Measurements from ENCODE around the gene ENTPD2. TPM values are rescaled to one million over a fixed set of nuclear protein-coding genes. Genes with fewer than 3 reads are reported as not detected.

Gene ENTPD2
- total RNA-seq, 4 donors from 2014 or later, result 5.0 to 53.8 (median 28.9) TPM

DNA sequence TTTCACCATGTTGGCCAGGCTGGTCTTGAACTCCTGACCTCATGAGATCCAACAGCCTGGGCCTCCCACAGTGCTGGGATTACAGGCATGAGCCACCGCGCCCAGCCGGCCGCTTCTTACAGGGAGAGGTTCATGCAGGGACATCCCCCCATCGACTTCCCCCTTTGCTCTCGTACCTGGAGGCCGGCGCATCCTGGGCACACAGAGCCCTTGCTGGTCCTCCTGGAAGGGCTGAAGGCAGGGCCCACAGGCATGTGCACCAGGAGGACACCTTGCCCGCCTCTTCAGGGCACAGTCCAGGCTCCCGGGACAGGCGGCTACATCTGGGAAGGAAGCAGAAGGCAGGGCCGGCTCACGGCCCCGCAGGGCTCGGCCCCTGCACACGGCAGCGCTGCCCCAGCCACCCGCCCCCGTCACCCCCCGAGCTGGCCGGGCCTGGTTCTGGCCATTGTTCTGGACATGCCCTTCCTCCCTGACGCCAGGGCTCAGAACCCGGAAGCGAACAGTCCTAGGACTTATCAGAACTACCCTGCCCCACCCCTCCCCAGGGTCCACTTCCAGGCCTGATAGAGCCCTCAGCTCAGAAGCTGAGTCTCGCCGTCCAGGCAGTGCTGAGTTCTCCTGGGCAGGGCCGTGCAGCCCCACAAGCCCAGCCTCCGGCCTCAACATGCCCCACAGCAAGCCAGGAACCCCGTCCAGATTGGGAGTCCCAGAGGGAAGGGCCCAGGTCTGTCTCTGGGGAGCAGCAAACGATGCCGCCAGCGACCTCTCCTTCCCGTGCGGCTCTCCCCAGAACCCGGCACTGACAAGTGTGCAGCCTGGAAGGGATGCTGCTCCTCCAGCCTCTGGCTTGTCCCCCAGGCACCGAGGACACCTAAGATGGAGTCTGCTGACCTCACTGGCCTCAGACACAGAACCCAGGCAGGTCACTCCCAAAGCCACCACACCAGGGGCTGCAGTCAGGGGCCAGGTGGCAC lies 10.8 kb downstream of the ENTPD2 start:
- Histone ChIP-seq H3K27me3 (peaks cover 0 to 10% of the 10 kb centered on the region in 2 donors), H3K36me3 (peaks cover 0 to 13% (median 0%) of the 10 kb centered on the region in 3 donors), H3K27ac (peak overlapping the region in 3 of 4 donors; percentile 22 to 62 (median 50)), H3K4me1 (peaks cover 5 to 34% (median 10%) of the 10 kb centered on the region in 4 donors), H3K4me3 (peak overlapping the region in 1 of 4 donors; percentile 2), H3K9me3 (no peaks in the 10 kb centered on the region)
- TF ChIP-seq POLR2A (IDR thresholded peaks at IDR 0.05), result no peak
- no peak for TF ChIP-seq CTCF (IDR thresholded peaks at IDR 0.05)
- DNase-seq, result no peak

- Histone ChIP-seq H3K27me3 (peaks cover 0 to 4% of the 10 kb centered on the region in 2 donors), H3K36me3 (peaks cover 0 to 13% (median 0%) of the 10 kb centered on the region in 3 donors), H3K27ac (no peak overlapping the region), H3K9me3 (no peaks in the 10 kb centered on the region), H3K4me1 (peaks cover 2 to 28% (median 7%) of the 10 kb centered on the region in 4 donors), H3K4me3 (no peak overlapping the region)
- DNase-seq, result no peak
- TF ChIP-seq POLR2A (IDR thresholded peaks at IDR 0.05) (no peak), CTCF (IDR thresholded peaks at IDR 0.05) (no peak)
These were observed 12.7 kb downstream of the ENTPD2 start for GRCh38 chr9:137041124-137041523.

DNA sequence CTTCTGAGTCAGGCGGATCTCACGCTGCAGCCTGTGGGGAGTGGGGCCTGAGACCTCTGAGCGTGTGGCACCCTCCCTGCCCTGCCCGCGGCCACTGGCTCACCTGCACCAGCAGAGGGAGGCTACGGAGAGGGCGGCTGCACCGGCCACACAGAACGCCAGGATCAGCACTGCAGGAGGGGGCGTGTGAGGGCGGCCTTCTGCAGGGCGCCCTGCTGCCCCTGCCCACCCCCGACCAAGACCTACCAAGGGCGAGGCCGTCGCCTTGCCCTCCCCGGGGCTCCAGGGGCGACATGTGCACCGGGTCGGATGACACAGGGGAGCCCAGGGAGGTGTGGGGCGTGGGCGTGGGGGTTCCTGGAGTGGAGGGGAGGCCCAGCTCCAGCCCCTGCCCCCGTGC lies 13.3 kb downstream of the ENTPD2 start:
- H3K27me3 ChIP-seq, result peaks cover 0 to 4% of the 10 kb centered on the region in 2 donors
- H3K36me3 ChIP-seq, result peaks cover 0 to 13% (median 0%) of the 10 kb centered on the region in 3 donors
- no peak for DNase-seq
- H3K4me3 ChIP-seq, result no peak overlapping the region
- H3K9me3 ChIP-seq, result no peaks in the 10 kb centered on the region
- H3K27ac ChIP-seq, result no peak overlapping the region
- H3K4me1 ChIP-seq, result peaks cover 0 to 26% (median 2%) of the 10 kb centered on the region in 4 donors
- no peak for TF ChIP-seq CTCF (IDR thresholded peaks at IDR 0.05)
- no peak for TF ChIP-seq POLR2A (IDR thresholded peaks at IDR 0.05)

DNA sequence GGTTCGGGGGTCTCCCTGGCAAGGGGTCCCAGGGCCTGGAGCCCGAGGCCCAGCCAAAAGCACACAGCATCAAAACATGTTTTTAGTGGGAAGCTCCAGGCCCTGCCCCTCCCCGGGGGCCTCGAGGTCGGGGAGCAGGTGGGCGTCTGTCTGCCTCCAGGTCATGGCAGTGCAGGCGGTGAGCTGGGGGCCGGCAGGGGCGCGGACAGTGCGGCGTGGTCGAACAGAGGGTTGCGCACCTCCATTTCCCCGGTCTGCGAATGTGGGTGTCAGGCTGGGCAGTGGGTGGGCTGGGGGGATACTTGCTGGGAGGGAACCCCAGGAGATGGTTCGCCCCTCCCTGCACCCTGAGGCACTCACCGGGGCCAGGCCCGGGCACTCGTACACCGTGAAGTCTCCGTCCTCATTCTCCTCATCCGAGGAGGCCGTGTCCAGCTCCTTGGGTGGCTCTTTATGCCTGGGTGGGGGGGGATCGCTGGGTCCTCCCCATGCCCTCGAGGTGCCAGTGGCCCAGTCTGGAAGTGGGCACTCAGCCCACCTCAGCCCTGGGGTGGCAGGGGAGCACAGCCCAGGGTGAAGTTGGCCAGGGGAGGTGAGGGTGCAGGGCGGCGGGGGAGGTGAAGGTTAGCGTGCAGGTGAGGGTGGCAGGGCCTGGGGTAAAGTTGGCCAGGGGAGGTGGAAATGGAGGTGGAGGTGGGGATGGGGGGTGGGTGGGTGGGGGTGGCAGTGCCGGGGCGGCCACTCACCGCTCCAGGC lies 14.1 kb downstream of the ENTPD2 start:
- H3K27me3 ChIP-seq, result peaks cover 0 to 3% of the 10 kb centered on the region in 2 donors
- H3K36me3 ChIP-seq, result peaks cover 0 to 13% (median 0%) of the 10 kb centered on the region in 3 donors
- no peak for TF ChIP-seq CTCF (IDR thresholded peaks at IDR 0.05)
- TF ChIP-seq POLR2A (IDR thresholded peaks at IDR 0.05), result no peak
- peaks cover 0 to 27% (median 5%) of the 10 kb centered on the region in 4 donors for H3K4me1 ChIP-seq
- H3K27ac ChIP-seq, result no peak overlapping the region
- H3K9me3 ChIP-seq, result no peaks in the 10 kb centered on the region
- no peak for DNase-seq
- H3K4me3 ChIP-seq, result no peak overlapping the region

DNA sequence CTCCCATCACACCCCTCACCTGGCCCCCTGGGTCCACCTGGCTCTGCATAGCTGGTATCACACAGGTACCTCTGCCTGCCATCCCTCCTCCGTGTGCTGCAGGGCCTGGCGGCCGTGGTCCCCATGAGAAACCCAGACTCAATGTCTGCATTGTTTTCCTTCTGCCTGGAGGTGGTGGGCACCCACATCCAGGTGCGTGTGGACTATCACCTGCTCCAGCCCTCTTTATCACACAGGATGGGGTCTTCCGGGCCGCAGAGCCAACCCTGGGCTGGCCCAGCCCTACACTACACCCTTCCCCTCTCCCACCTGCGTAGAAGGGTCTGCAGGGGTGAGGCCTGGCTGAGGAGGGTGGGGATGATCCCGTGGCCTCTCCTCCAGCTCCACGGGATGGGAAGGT lies 14.9 kb downstream of the ENTPD2 start:
- H3K27me3 ChIP-seq, result no peaks in the 10 kb centered on the region
- no peak for DNase-seq
- no peak overlapping the region for H3K27ac ChIP-seq
- no peaks in the 10 kb centered on the region for H3K9me3 ChIP-seq
- no peak overlapping the region for H3K4me3 ChIP-seq
- peaks cover 0 to 13% (median 0%) of the 10 kb centered on the region in 3 donors for H3K36me3 ChIP-seq
- peaks cover 0 to 24% (median 11%) of the 10 kb centered on the region in 4 donors for H3K4me1 ChIP-seq
- TF ChIP-seq POLR2A (IDR thresholded peaks at IDR 0.05) (no peak), CTCF (IDR thresholded peaks at IDR 0.05) (no peak)
